Endothelial cell of umbilical vein (primary cell): Measurements from ENCODE around the gene PFKP. TPM values are rescaled to one million over a fixed set of nuclear protein-coding genes. Genes with fewer than 3 reads are reported as not detected.

Experiments
- BruUV-seq: library from RNA; stranded (reverse); fragments of 400-500 nt; replicated peaks from 2 replicates; lab custom pipeline; 2021; lab: Mats Ljungman, UMichigan
- CTCF ChIA-PET: fragments of 300-600, 350-600 bp; sonication (Branson Sonifier 250); formaldehyde crosslinking; loops from one replicate; lab custom pipeline; 2021; ENCODE audit warnings: antibody characterized with exemption, inconsistent platforms; lab: Charles Lee
- POLR2A ChIA-PET: fragments of 300-600, 350-600 bp; sonication (Branson Sonifier 250); formaldehyde crosslinking; loops from one replicate; lab custom pipeline; 2021; ENCODE audit warnings: antibody characterized with exemption, inconsistent platforms; lab: Charles Lee
- DNase-seq: peaks from one replicate; pipeline ENCODE4 v3.0.0-alpha.2; 2011; ENCODE audit warnings: low read depth, low spot score
- FAIRE-seq: peaks from 2 replicates; lab custom pipeline; 2011; peaks lifted over from hg19 to GRCh38; lab: Jason Lieb, UNC
- H2AFZ ChIP-seq: 2 replicates; pipeline ENCODE4 v1.6.0; 2012; ENCODE audit warnings: low read depth, low read length, control low read depth, inconsistent platforms
- H3K27ac ChIP-seq: 2 replicates; pipeline ENCODE4 v1.5.1; 2011; ENCODE audit warnings: low read depth, mild to moderate bottlenecking, control low read depth, low read length, moderate library complexity; ENCODE audit not compliant: insufficient read depth
- H3K27me3 ChIP-seq, 2 experiments: 2 replicates each; pipeline versions ENCODE4 v1.6.0 to v1.6.1; 2011; ENCODE audit warnings: low read length in 2 of 2, mixed read lengths in 1 of 2; ENCODE audit not compliant: control insufficient read depth in 2 of 2, insufficient read depth in 2 of 2
- H3K36me3 ChIP-seq, 2 experiments: 2 replicates in 1 of 2; 3 replicates in 1 of 2; pipeline ENCODE4 v1.5.1; 2011; ENCODE audit warnings: low read length in 2 of 2, mild to moderate bottlenecking in 1 of 2, moderate library complexity in 1 of 2; ENCODE audit not compliant: control insufficient read depth in 2 of 2, insufficient read depth in 2 of 2; ENCODE audit errors: extremely low read depth in 1 of 2
- H3K4me1 ChIP-seq: 3 replicates; pipeline ENCODE4 v1.5.1; 2011; ENCODE audit warnings: mild to moderate bottlenecking, low read length; ENCODE audit not compliant: control insufficient read depth, insufficient read depth; ENCODE audit errors: extremely low read depth
- H3K4me2 ChIP-seq: 2 replicates; pipeline ENCODE4 v1.6.1; 2011; ENCODE audit warnings: low read length, control low read depth, mixed read lengths; ENCODE audit not compliant: insufficient read depth
- H3K4me3 ChIP-seq, 3 experiments: fragments of 200-600 bp in 1 of 3; sonication (generic), shearing (Covaris generic) in 1 of 3; replicated peaks in 1 of 3; 2 replicates each; pipeline ENCODE4 v1.5.1; 2011 to 2016; ENCODE audit warnings: control low read depth in 3 of 3, low read length in 3 of 3, mild to moderate bottlenecking in 2 of 3, inconsistent platforms in 1 of 3, low read depth in 1 of 3, moderate library complexity in 1 of 3; ENCODE audit not compliant: insufficient read depth in 1 of 3
- H3K79me2 ChIP-seq: 2 replicates; pipeline ENCODE4 v1.6.0; 2012; ENCODE audit warnings: low read length, inconsistent platforms; ENCODE audit not compliant: control insufficient read depth, insufficient read depth
- H3K9ac ChIP-seq: replicated peaks from 2 replicates; pipeline ENCODE3; 2011; ENCODE audit warnings: low read length, control low read depth; ENCODE audit not compliant: insufficient read depth; ENCODE audit errors: extremely low read depth
- H3K9me1 ChIP-seq: replicated peaks from 3 replicates; pipeline ENCODE4 v1.6.0; 2011; ENCODE audit warnings: mild to moderate bottlenecking, low read length; ENCODE audit not compliant: control insufficient read depth, insufficient read depth; ENCODE audit errors: extremely low read depth
- H3K9me3 ChIP-seq: replicated peaks from 2 replicates; pipeline ENCODE4 v1.5.1; 2012; ENCODE audit warnings: low read length, inconsistent platforms; ENCODE audit not compliant: control insufficient read depth, insufficient read depth
- H4K20me1 ChIP-seq: replicated peaks from 2 replicates; pipeline ENCODE3; 2011; ENCODE audit warnings: mild to moderate bottlenecking, low read length; ENCODE audit not compliant: control insufficient read depth, insufficient read depth; ENCODE audit errors: extremely low read depth
- CTCF ChIP-seq, 2 donors: IDR thresholded peaks; 1 replicate in 1 of 2; 2 replicates in 1 of 2; pipeline ENCODE4 v1.5.1; 2011; ENCODE audit warnings: low read length in 2 of 2, mild to moderate bottlenecking in 2 of 2, moderate library complexity in 2 of 2, control low read depth in 1 of 2, inconsistent platforms in 1 of 2, low read depth in 1 of 2; ENCODE audit not compliant: insufficient read depth in 1 of 2; ENCODE audit errors: extremely low read depth in 1 of 2
- FOS ChIP-seq: IDR thresholded peaks from 2 replicates; pipeline ENCODE4 v1.6.1; 2011; ENCODE audit warnings: mild to moderate bottlenecking, low read length, moderate library complexity, borderline replicate concordance; ENCODE audit not compliant: insufficient read depth
- GATA2 ChIP-seq: IDR thresholded peaks from 2 replicates; pipeline ENCODE4 v1.7.0; 2011; ENCODE audit warnings: low read depth, mild to moderate bottlenecking, moderate library complexity, mixed read lengths, low read length; ENCODE audit not compliant: insufficient read length, insufficient read depth
- JUN ChIP-seq: IDR thresholded peaks from 2 replicates; pipeline ENCODE4 v1.6.1; 2011; ENCODE audit warnings: borderline replicate concordance, low read depth; ENCODE audit not compliant: insufficient read length, insufficient read depth
- MYC ChIP-seq: IDR thresholded peaks from one replicate; pipeline ENCODE4 v1.6.1; 2011; ENCODE audit warnings: mild to moderate bottlenecking, low read depth, low read length
- POLR2A ChIP-seq: IDR thresholded peaks from 2 replicates; pipeline ENCODE4 v1.6.1; 2012; ENCODE audit warnings: low read depth, mild to moderate bottlenecking, control low read depth, low read length
- dilution Hi-C: fragments of 300-500 bp; cut with MboI; formaldehyde crosslinking; loops from one replicate; pipeline ENCODE4 v1.15.0; 2019; ENCODE audit warnings: low sequenced_read_pairs; ENCODE audit not compliant: extremely low pct_ligation_motif_present
- intact Hi-C: fragments of 100-400 bp; cut with micrococcal nuclease; formaldehyde crosslinking; loops from one replicate; pipeline ENCODE4 v1.10.0; 2022
- polyA plus RNA-seq, 4 experiments: library from polyadenylated mRNA; depleted of rRNA in 3 of 4; stranded (reverse) in 3 of 4; unstranded in 1 of 4; fragments of >200 nt; gene quantifications; 2 replicates each; pipeline versions ENCODE4 v1.2.1 to v1.2.3, GENCODE V29; 2011 to 2012; ENCODE audit warnings: missing spikeins in 1 of 4
- total RNA-seq: library from RNA; stranded (reverse); gene quantifications from 2 replicates; pipeline ENCODE4 v1.2.3, GENCODE V29; 2021
- TF ChIP-seq, protein P1 (sequence below): IDR thresholded peaks from 2 replicates; pipeline ENCODE4 v1.6.1; 2011; ENCODE audit not compliant: insufficient read depth, insufficient read length

The PFKP gene
- total and polyA plus RNA-seq, 2 donors (not counting 3 experiments of a cell fraction or from before 2014, with no cell fraction given), result 185 to 359 TPM

- intact Hi-C loops (no loop called here), dilution Hi-C loops (no loop called here)
- Histone ChIP-seq H3K9me3 (no peaks in the 10 kb centered on the region), H2AFZ (no peak overlapping the region), H3K27me3 (no peaks in the 10 kb centered on the region), H3K79me2 (no peaks in the 10 kb centered on the region), H3K36me3 (peaks cover 35 to 58% of the 10 kb centered on the region in 2 experiments), H3K9me1 (no peaks in the 10 kb centered on the region), H3K4me1 (no peaks in the 10 kb centered on the region), H3K4me2 (no peak overlapping the region), H4K20me1 (no peaks in the 10 kb centered on the region), H3K27ac (no peak overlapping the region), H3K4me3 (no peak overlapping the region), H3K9ac (no peak overlapping the region)
- FAIRE-seq, result peak; percentile 24
- ChIA-PET POLR2A (no interaction called here), CTCF (interaction anchor here (1.0 kb wide), 1 partner anchor 65 kb away, joined by 3 read pairs; no protein-coding TSS in a partner anchor)
- no peak for TF ChIP-seq MYC
- no peak for TF ChIP-seq POLR2A
- TF ChIP-seq CTCF (IDR thresholded peaks at IDR 0.05; ENCODE audit: extremely low read depth in 1 of 2, insufficient read depth in 1 of 2, low read depth in 1 of 2, low read length in 2 of 2), result no peak
- TF ChIP-seq, protein P1, sequence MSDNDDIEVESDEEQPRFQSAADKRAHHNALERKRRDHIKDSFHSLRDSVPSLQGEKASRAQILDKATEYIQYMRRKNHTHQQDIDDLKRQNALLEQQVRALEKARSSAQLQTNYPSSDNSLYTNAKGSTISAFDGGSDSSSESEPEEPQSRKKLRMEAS, result no peak
- TF ChIP-seq JUN, result no peak
- TF ChIP-seq FOS, result no peak
- no peak for TF ChIP-seq GATA2
- DNase-seq, result no peak
- BruUV-seq, result no TSS peak
Measured at GRCh38 chr10:3133948-3134347, 66.6 kb downstream of the PFKP start.
